WTC11 (cell line): ENCODE data around the gene NCOA1.
"Not testable (repeated sequence)": the region's sequence is repeated elsewhere in the genome, so short reads cannot be mapped to it uniquely, and the experiment has no call there.

Experiments used
- CTCF ChIP-seq: fragments of 200-600 bp; IDR thresholded peaks from 2 replicates; pipeline ENCODE4 v1.8.0; 2022; ENCODE audit warnings: antibody characterized with exemption
- FOXJ3 ChIP-seq: sonication (generic); formaldehyde crosslinking; IDR thresholded peaks from 2 replicates; pipeline ENCODE4 v1.9.0; 2021; ENCODE audit warnings: missing genetic modification reagents, mild to moderate bottlenecking, borderline replicate concordance
- MAX ChIP-seq: sonication (generic); formaldehyde crosslinking; IDR thresholded peaks from 2 replicates; pipeline ENCODE4 v1.8.0; 2022; ENCODE audit warnings: mild to moderate bottlenecking, missing genetic modification reagents
- ZNF232 ChIP-seq: sonication (generic); formaldehyde crosslinking; IDR thresholded peaks from 2 replicates; pipeline ENCODE4 v1.8.0; 2022; ENCODE audit warnings: mild to moderate bottlenecking, missing genetic modification reagents
- ZNF263 ChIP-seq: sonication (generic); formaldehyde crosslinking; IDR thresholded peaks from 2 replicates; pipeline ENCODE4 v1.8.1; 2022; ENCODE audit warnings: low read depth, mild to moderate bottlenecking, moderate library complexity, missing genetic modification reagents
- TF ChIP-seq, protein P1 (sequence below): sonication (generic); formaldehyde crosslinking; IDR thresholded peaks from 2 replicates; pipeline ENCODE4 v1.8.0; 2023; ENCODE audit warnings: mild to moderate bottlenecking, missing genetic modification reagents
- TF ChIP-seq, protein P2 (sequence below): fragments of 250-450 bp; sonication (Bioruptor Pico); conservative IDR thresholded peaks from 2 replicates; pipeline ENCODE4 v1.9.0; 2021; ENCODE audit warnings: mild to moderate bottlenecking
- TF ChIP-seq, protein P3 (sequence below): sonication (generic); formaldehyde crosslinking; IDR thresholded peaks from 2 replicates; pipeline ENCODE4 v1.8.1; 2023; ENCODE audit warnings: mild to moderate bottlenecking, missing genetic modification reagents

GRCh38 chr2:24569565-24569964, 78.5 kb downstream of the NCOA1 start:
- not testable (repeated sequence) for TF ChIP-seq CTCF; FOXJ3 (CRISPR knock-in tag); ZNF263 (CRISPR knock-in tag); MAX (CRISPR knock-in tag); ZNF232 (CRISPR knock-in tag)
- TF ChIP-seq, protein P1, sequence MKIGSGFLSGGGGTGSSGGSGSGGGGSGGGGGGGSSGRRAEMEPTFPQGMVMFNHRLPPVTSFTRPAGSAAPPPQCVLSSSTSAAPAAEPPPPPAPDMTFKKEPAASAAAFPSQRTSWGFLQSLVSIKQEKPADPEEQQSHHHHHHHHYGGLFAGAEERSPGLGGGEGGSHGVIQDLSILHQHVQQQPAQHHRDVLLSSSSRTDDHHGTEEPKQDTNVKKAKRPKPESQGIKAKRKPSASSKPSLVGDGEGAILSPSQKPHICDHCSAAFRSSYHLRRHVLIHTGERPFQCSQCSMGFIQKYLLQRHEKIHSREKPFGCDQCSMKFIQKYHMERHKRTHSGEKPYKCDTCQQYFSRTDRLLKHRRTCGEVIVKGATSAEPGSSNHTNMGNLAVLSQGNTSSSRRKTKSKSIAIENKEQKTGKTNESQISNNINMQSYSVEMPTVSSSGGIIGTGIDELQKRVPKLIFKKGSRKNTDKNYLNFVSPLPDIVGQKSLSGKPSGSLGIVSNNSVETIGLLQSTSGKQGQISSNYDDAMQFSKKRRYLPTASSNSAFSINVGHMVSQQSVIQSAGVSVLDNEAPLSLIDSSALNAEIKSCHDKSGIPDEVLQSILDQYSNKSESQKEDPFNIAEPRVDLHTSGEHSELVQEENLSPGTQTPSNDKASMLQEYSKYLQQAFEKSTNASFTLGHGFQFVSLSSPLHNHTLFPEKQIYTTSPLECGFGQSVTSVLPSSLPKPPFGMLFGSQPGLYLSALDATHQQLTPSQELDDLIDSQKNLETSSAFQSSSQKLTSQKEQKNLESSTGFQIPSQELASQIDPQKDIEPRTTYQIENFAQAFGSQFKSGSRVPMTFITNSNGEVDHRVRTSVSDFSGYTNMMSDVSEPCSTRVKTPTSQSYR = not testable (repeated sequence)
- TF ChIP-seq, protein P2, sequence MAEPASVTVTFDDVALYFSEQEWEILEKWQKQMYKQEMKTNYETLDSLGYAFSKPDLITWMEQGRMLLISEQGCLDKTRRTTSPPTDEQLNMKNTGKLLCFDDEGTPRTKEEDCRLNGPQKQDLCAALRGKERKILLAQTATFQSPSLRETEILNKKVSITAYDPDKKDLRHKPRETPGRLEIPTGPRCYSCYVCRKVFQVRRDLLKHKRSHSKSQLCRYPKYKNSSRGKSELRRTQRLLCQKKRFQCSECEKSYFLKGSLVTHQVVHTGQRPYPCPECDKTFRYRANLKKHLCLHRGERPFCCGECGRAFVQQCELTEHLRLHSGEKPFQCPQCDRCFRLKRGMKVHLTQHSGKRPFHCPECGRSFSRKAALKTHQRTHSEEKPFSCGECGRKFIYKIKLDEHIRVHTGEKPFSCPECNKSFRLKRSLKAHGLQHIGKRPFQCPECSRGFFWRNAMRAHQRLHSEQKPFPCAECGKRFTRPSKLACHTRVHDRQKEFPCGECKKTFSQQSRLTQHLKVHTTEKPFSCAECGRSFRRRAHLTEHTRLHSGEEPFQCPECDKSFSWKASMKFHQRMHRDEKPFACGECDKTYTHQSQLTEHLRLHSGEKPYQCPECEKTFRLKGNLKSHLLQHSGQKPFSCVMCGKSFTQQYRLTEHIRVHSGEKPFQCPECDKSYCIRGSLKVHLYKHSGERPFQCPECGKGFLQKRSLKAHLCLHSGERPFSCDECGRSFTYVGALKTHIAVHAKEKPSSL (CRISPR knock-in tag) = not testable (repeated sequence)
- TF ChIP-seq, protein P3, sequence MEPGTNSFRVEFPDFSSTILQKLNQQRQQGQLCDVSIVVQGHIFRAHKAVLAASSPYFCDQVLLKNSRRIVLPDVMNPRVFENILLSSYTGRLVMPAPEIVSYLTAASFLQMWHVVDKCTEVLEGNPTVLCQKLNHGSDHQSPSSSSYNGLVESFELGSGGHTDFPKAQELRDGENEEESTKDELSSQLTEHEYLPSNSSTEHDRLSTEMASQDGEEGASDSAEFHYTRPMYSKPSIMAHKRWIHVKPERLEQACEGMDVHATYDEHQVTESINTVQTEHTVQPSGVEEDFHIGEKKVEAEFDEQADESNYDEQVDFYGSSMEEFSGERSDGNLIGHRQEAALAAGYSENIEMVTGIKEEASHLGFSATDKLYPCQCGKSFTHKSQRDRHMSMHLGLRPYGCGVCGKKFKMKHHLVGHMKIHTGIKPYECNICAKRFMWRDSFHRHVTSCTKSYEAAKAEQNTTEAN (CRISPR knock-in tag) = not testable (repeated sequence)
